Heart left ventricle (tissue), 13 donors: ENCODE results near the gene CRIP1.

Experiments used
- CTCF ChIP-seq, 12 donors: fragments of 200-600 bp; sonication (generic) in 4 of 12; IDR thresholded peaks; one replicate each; pipeline versions ENCODE4 v1.5.0 to v1.8.0; 2018 to 2022; ENCODE audit warnings: antibody characterized with exemption in 12 of 12, mild to moderate bottlenecking in 5 of 12
- POLR2A ChIP-seq, 2 donors: fragments of 450-650 bp; IDR thresholded peaks; one replicate each; pipeline ENCODE4 v1.6.1; 2017; ENCODE audit warnings: antibody characterized with exemption in 2 of 2, mild to moderate bottlenecking in 2 of 2, moderate library complexity in 2 of 2
- donor health status: ischemic (EF 13 %, LVEDD 7.1; RV severe dilation, severe dysfunction).
- donor health status: DM: no; HTN: yes; CAD: no.
- donor health status: DM: no; HTN: no; CAD: no.
- donor health status: ischemic (EF 25% LVEDD 6.9; RV normal size, moderate dysfunction).
- donor health status: ischemic (EF 25% LVEDD 5.7; RV mildly dilated, moderate dysfunction).
- donor health status: ischemic (EF 35%, LVEDD 5.7; RV mildly dilated, moderate dysfunction).
- donor health status: nonischemic (EF 11% LVEDD 7.7; RV severe dilation, severe dysfunction).
- donor health status: DM: yes; HTN: yes; CAD: no.
- donor health status: PGD.
- donor health status: ischemic (EF 29% LVEDD 5.4; RV normal size, mild dysfunction).
- donor health status: nonischemic (EF 23%, LVEDD 6.1; RV moderate dilation, normal function).

- TF ChIP-seq CTCF (IDR thresholded peaks at IDR 0.05) (no peak), POLR2A (IDR thresholded peaks at IDR 0.05) (no peak)
Observed at GRCh38 chr14:105436891-105437722, 49.6 kb upstream of the CRIP1 start.
